K562 (cell line): Measurements from ENCODE around the gene TPD52L2. TPM values are rescaled to one million over a fixed set of nuclear protein-coding genes. Genes with fewer than 3 reads are reported as not detected.

Experiments
- ATAC-seq: fragments of 200-7000 bp; cut with Tn5 transposase; 3 replicates; pipeline ENCODE4 v1.9.1; 2020; ENCODE audit warnings: moderate library complexity
- BruUV-seq: library from RNA; stranded (reverse); fragments of 400-500 nt; replicated peaks from 2 replicates; lab custom pipeline; 2021; lab: Mats Ljungman, UMichigan
- CTCF ChIA-PET: fragments of 300-600 bp; formaldehyde crosslinking; extraction: SDS; loops from one replicate; lab custom pipeline; 2021; ENCODE audit warnings: low intra/inter-chr PET ratio; lab: Yijun Ruan, JAX
- POLR2A ChIA-PET: fragments of 300-600, 350-650 bp; sonication (Branson Sonifier 250); formaldehyde crosslinking; extraction: SDS; loops from one replicate; lab custom pipeline; 2021; ENCODE audit warnings: antibody characterized with exemption, inconsistent platforms; lab: Yijun Ruan, JAX
- DNase-seq, 4 experiments: peaks; one replicate each; pipeline versions ENCODE4 v3.0.0 to v3.0.0-alpha.2; 2011 to 2018; ENCODE audit warnings: low spot score in 3 of 4, mixed read lengths in 3 of 4; ENCODE audit errors: extremely low read depth in 1 of 4
- FAIRE-seq: peaks from 2 replicates; lab custom pipeline; 2011; peaks lifted over from hg19 to GRCh38; lab: Jason Lieb, UNC
- H2AFZ ChIP-seq: 2 replicates; pipeline ENCODE4 v1.6.0; 2011; ENCODE audit warnings: low read depth, low read length, control low read depth, inconsistent platforms
- H3K27ac ChIP-seq: fragments of 200-600 bp; 3 replicates; pipeline ENCODE4 v1.8.0; 2011; ENCODE audit warnings: low read depth, mild to moderate bottlenecking, control low read depth, inconsistent platforms, low read length, moderate library complexity, mixed read lengths; ENCODE audit errors: extremely low read depth
- H3K27me3 ChIP-seq, 2 experiments: fragments of 300-600 bp in 1 of 2; 2 replicates in 1 of 2; 3 replicates in 1 of 2; pipeline versions ENCODE4 v1.6.0 to v1.8.0; 2011; ENCODE audit warnings: inconsistent platforms in 2 of 2, low read length in 2 of 2, mild to moderate bottlenecking in 1 of 2, mixed read lengths in 1 of 2, moderate library complexity in 1 of 2; ENCODE audit not compliant: control insufficient read depth in 2 of 2, insufficient read depth in 2 of 2
- H3K36me3 ChIP-seq: fragments of 300-600 bp; 3 replicates; pipeline ENCODE4 v1.8.0; 2011; ENCODE audit warnings: mild to moderate bottlenecking, low read length, inconsistent platforms; ENCODE audit not compliant: control insufficient read depth, insufficient read depth
- H3K4me1 ChIP-seq, 2 experiments: fragments of 200-600 bp in 1 of 2; replicated peaks in 1 of 2; 2 replicates in 1 of 2; 3 replicates in 1 of 2; pipeline versions ENCODE4 v1.5.1 to v1.8.0; 2011; ENCODE audit warnings: inconsistent platforms in 2 of 2, low read length in 2 of 2, mild to moderate bottlenecking in 1 of 2, mixed read lengths in 1 of 2, moderate library complexity in 1 of 2; ENCODE audit not compliant: control insufficient read depth in 2 of 2, insufficient read depth in 2 of 2
- H3K4me2 ChIP-seq: 2 replicates; pipeline ENCODE4 v1.6.1; 2011; ENCODE audit warnings: low read length, control low read depth, inconsistent platforms, mixed read lengths; ENCODE audit not compliant: insufficient read depth
- H3K4me3 ChIP-seq: fragments of 200-600 bp; sonication (generic), shearing (Covaris generic); 2 replicates; pipeline ENCODE4 v1.5.1; 2016; ENCODE audit warnings: control low read depth, inconsistent platforms
- H3K79me2 ChIP-seq: fragments of 200-600 bp; 3 replicates; pipeline ENCODE4 v1.8.0; 2011; ENCODE audit warnings: low read length, inconsistent platforms; ENCODE audit not compliant: control insufficient read depth, insufficient read depth
- H3K9ac ChIP-seq, 2 experiments: 2 replicates each; pipeline versions ENCODE4 v1.6.0 to v1.6.1; 2011; ENCODE audit warnings: low read depth in 2 of 2, low read length in 2 of 2, control low read depth in 1 of 2, inconsistent platforms in 1 of 2, mild to moderate bottlenecking in 1 of 2, mixed read lengths in 1 of 2; ENCODE audit not compliant: insufficient read depth in 1 of 2
- H3K9me1 ChIP-seq: one replicate; pipeline ENCODE4 v1.6.0; 2011; ENCODE audit warnings: inconsistent platforms, mild to moderate bottlenecking, low read length, moderate library complexity; ENCODE audit not compliant: control insufficient read depth, insufficient read depth
- H3K9me3 ChIP-seq: replicated peaks from 2 replicates; pipeline ENCODE4 v1.5.1; 2011; ENCODE audit warnings: low read depth, low read length, inconsistent platforms; ENCODE audit not compliant: control insufficient read depth, insufficient read depth
- H4K20me1 ChIP-seq: replicated peaks from 2 replicates; pipeline ENCODE4 v1.6.1; 2011; ENCODE audit warnings: low read length, inconsistent platforms, mixed read lengths; ENCODE audit not compliant: control insufficient read depth, insufficient read depth
- ATF3 ChIP-seq, 2 experiments: fragments of 450-650 bp in 1 of 2; sonication (generic) in 1 of 2; formaldehyde crosslinking in 1 of 2; IDR thresholded peaks in 1 of 2; conservative IDR thresholded peaks in 1 of 2; 2 replicates each; pipeline versions ENCODE4 v1.6.1 to v1.8.1; 2016 to 2023; ENCODE audit warnings: mild to moderate bottlenecking in 2 of 2, moderate library complexity in 2 of 2, inconsistent platforms in 1 of 2, missing genetic modification reagents in 1 of 2
- CEBPG ChIP-seq, 3 experiments: fragments of 200-800 bp in 1 of 3; sonication (Bioruptor generic) in 1 of 3; sonication (generic) in 1 of 3; formaldehyde crosslinking in 1 of 3; IDR thresholded peaks in 2 of 3; conservative IDR thresholded peaks in 1 of 3; 2 replicates each; pipeline versions ENCODE4 v1.6.1 to v1.8.0; 2016 to 2022; ENCODE audit warnings: missing compliant biosample characterization in 2 of 3, missing genetic modification characterization in 2 of 3, mild to moderate bottlenecking in 1 of 3, missing genetic modification reagents in 1 of 3
- TCF7 ChIP-seq: sonication (generic); IDR thresholded peaks from 2 replicates; pipeline ENCODE4 v1.6.1; 2016; ENCODE audit warnings: antibody characterized with exemption, borderline replicate concordance
- WGBS: fragments of 100-300 bp; shearing (Covaris generic); methylation state at CpG from one replicate; pipeline ENCODE4 v1.1.6; 2016; ENCODE audit warnings: low coverage, mixed read lengths; ENCODE audit not compliant: insufficient coverage; ENCODE audit errors: missing lambda C conversion rate; 5-methylcytosine and 5-hydroxymethylcytosine counted together
- in situ Hi-C: fragments of 300-500 bp; cut with MboI; formaldehyde crosslinking; loops from 4 replicates; pipeline ENCODE4 v1.15.0; 2018; ENCODE audit warnings: inconsistent platforms, mixed read lengths
- intact Hi-C: fragments of 100-400 bp; cut with micrococcal nuclease; formaldehyde crosslinking; loops from 2 replicates; pipeline ENCODE4 v1.14.2; 2022
- polyA plus RNA-seq, 8 experiments: library from polyadenylated mRNA; depleted of rRNA in 4 of 8; stranded (reverse) in 5 of 8; unstranded in 3 of 8; fragments of >200 nt; fragmentation: Nextera tagmentation in 2 of 8; fragmentation: Illumina TruSeq in 1 of 8; extraction: Ambion mirVana in 2 of 8; extraction: Trizol in 1 of 8; gene quantifications; 2 replicates each; pipeline versions ENCODE4 v1.2.1 to v1.2.3, GENCODE V29; 2011 to 2014; ENCODE audit warnings: inconsistent platforms in 1 of 8, missing spikeins in 1 of 8
- total RNA-seq, 7 experiments: library from RNA; depleted of rRNA in 6 of 7; stranded (reverse); fragments of >200 nt in 6 of 7; fragmentation: Illumina TruSeq in 2 of 7; extraction: Trizol in 2 of 7; gene quantifications; 2 replicates each; pipeline versions ENCODE4 v1.2.1 to v1.2.3, GENCODE V29; 2011 to 2021; ENCODE audit warnings: low replicate concordance in 1 of 7

Gene TPD52L2
- total and polyA plus RNA-seq, 9 of the 15 experiments (the other 6 are each of a cell fraction or from before 2014, with no cell fraction given), result 1.9 to 117 (median 74.6) TPM

GRCh38 chr20:63903796-63904561, 38.9 kb downstream of the TPD52L2 start:
- BruUV-seq, result TSS peak; percentile 21
- CTCF ChIA-PET, result no interaction called here
- H3K4me1 ChIP-seq, result peaks cover 3 to 26% of the 10 kb centered on the region in 2 experiments; a peak in 4 of 5 replicates
- no peak overlapping the region for H3K9ac ChIP-seq
- H3K27ac ChIP-seq, result no peak overlapping the region
- H3K27me3 ChIP-seq, result no peaks in the 10 kb centered on the region
- in situ Hi-C loops (no loop called here), intact Hi-C loops (no loop called here)
- H4K20me1 ChIP-seq, result peaks cover 3% of the 10 kb centered on the region; the same call in 1 of the 2 replicates
- no peak overlapping the region for H2AFZ ChIP-seq
- H3K4me2 ChIP-seq, result no peak overlapping the region
- FAIRE-seq (no peak), ATAC-seq (no peak), DNase-seq (no peak)
- TF ChIP-seq CEBPG (CRISPR knock-in tag; IDR thresholded peaks at IDR 0.05) (no peak), CEBPG (tag; conservative IDR thresholded peaks at IDR 0.05 in 1 of 2, IDR thresholded peaks at IDR 0.05 in 1 of 2) (0 out of 4 replicates have a peak, but pooled peaks of 1 of the 2 experiments have one; percentile 27), ATF3 (IDR thresholded peaks at IDR 0.05) (0 out of 2 replicates have a peak, but pooled peaks have one; percentile 20), ATF3 (CRISPR knock-in tag; conservative IDR thresholded peaks at IDR 0.05) (no peak), TCF7 (no peak)
- no peak overlapping the region for H3K4me3 ChIP-seq
- WGBS, result 90% methylated on average over 11 of the region's 11 CpGs
- no peaks in the 10 kb centered on the region for H3K9me3 ChIP-seq
- POLR2A ChIA-PET, result interaction anchor here (0.5 to 1.0 kb wide), 2 partner anchors 39 to 185 kb away, joined by 3 read pairs; partner anchors contain the start of gene TPD52L2
- peaks cover 21% of the 10 kb centered on the region; the same call in 2 of the 3 replicates for H3K36me3 ChIP-seq
- no peaks in the 10 kb centered on the region for H3K9me1 ChIP-seq
- peaks cover 81% of the 10 kb centered on the region for H3K79me2 ChIP-seq
